ENCODE data around the gene USP4.
"Not testable (repeated sequence)": the region's sequence is repeated elsewhere in the genome, so short reads cannot be mapped to it uniquely, and the experiment has no call there.

USP4 gene, protein sequence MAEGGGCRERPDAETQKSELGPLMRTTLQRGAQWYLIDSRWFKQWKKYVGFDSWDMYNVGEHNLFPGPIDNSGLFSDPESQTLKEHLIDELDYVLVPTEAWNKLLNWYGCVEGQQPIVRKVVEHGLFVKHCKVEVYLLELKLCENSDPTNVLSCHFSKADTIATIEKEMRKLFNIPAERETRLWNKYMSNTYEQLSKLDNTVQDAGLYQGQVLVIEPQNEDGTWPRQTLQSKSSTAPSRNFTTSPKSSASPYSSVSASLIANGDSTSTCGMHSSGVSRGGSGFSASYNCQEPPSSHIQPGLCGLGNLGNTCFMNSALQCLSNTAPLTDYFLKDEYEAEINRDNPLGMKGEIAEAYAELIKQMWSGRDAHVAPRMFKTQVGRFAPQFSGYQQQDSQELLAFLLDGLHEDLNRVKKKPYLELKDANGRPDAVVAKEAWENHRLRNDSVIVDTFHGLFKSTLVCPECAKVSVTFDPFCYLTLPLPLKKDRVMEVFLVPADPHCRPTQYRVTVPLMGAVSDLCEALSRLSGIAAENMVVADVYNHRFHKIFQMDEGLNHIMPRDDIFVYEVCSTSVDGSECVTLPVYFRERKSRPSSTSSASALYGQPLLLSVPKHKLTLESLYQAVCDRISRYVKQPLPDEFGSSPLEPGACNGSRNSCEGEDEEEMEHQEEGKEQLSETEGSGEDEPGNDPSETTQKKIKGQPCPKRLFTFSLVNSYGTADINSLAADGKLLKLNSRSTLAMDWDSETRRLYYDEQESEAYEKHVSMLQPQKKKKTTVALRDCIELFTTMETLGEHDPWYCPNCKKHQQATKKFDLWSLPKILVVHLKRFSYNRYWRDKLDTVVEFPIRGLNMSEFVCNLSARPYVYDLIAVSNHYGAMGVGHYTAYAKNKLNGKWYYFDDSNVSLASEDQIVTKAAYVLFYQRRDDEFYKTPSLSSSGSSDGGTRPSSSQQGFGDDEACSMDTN

GRCh38 chr3:49339941-49340800, at the start of gene USP4:
USP4 (minus strand) TSS chr3:49340053; CDS start chr3:49340024, 29 bp downstream.
- peak; percentile 90 to 95 for DNase-seq (ENCODE audit: extremely low read depth in 1 of 2, low read depth in 1 of 2)

DNA sequence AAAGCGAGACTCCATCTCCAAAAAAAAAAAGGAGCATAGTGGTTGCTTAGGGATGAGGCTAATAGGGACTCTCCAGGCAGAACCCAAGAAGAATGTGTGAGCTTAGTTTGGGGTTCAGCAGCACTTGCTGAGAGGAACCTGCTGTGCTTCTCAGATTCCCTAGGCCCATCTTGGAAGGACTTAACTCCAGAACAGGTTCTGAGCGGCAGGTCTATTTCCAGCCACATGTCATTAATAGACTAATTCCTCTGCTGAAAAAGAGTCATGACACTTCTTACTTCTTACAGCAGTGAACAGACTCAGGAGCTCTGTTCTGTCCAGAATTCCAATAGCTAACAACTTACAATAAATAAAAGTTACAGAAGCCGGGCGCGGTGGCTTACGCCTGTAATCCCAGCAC, 49.4 kb upstream of the USP4 start:
- no peak for DNase-seq (ENCODE audit: extremely low read depth in 1 of 2, low read depth in 1 of 2)

DNA sequence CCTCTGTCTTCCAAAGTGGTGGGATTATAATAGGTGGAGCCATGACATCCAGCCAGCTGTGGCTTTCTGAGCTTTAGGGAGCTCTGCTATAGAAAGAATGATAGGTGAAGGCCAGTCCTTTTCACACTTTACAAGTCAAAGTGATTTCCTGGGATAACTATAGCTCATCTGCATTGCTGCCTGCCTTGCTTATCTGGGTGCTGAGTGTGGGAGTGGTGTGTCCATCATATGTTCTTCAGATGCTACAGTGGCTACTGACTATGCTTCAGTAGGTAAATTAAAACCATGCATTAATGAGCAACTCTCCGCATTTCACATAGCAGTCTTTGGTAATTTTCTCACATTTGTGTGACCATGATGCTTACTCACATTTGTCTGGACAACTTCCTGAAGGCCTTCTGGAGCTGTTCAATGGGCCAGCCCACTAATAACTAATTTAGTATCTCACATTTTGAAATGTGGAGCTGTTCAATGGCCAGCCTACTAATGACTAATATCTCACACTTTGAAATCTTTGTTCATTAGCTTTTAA, 48.5 kb upstream of the USP4 start:
- DNase-seq (ENCODE audit: extremely low read depth in 1 of 2, low read depth in 1 of 2), result no peak

DNA sequence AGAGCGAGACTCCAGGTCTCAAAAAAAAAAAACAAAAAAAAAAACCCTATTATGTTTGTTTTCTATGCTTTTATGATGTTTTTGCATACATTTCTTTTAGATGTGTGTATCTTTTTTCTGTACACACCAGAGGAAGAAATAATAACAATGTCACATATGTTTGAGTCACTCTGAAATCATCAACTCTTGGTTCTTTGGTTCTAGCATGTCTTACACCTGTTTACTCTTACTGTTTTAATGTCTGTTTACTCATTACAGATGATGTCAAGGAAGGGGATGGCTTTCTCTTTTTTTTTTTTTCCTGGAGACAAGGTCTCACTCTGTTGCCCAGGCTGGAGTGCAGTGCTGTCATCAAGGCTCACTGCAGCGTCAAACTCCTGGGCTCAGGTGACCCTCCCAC, 47.9 kb upstream of the USP4 start:
- no peak for DNase-seq (ENCODE audit: extremely low read depth in 1 of 2, low read depth in 1 of 2)

GRCh38 chr3:49386056-49386756, 46.4 kb upstream of the USP4 start:
- DNase-seq (ENCODE audit: extremely low read depth in 1 of 2, low read depth in 1 of 2), result no peak

GRCh38 chr3:49385617-49386016, 45.8 kb upstream of the USP4 start:
- no peak for DNase-seq (ENCODE audit: extremely low read depth in 1 of 2, low read depth in 1 of 2)

GRCh38 chr3:49383387-49383786, 43.5 kb upstream of the USP4 start:
- no peak for DNase-seq (ENCODE audit: extremely low read depth in 1 of 2, low read depth in 1 of 2)

DNA sequence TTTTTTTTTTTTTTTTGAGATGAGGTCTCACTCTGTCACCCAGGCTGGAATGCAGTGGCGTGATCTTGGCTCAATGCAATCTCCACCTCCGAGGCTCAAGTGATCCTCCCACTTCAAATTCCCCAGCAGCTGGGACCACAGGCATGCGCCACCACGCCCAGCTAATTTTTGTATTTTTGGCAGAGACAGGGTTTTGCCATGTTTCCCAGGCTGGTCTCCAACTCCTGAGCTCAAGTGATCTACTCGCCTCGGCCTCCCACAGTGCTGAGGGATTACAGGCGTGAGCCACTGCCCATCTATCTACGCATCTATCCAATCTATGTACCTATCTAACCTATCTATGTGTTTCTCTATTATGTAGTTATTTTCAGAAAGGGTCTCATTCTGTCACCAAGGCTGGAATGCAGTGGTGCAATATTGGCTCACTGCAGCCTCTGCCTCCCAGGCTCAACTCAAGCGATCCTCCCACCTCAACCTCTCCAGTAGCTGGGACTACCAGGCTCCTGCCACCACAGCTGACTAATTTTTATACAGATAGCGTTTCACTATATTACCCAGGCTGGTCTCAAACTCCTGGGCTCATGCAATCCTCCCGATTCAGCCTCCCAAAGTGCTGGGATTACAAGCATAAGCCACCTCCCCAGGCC, 38.5 kb upstream of the USP4 start:
- no peak for DNase-seq (ENCODE audit: extremely low read depth in 1 of 2, low read depth in 1 of 2)

DNA sequence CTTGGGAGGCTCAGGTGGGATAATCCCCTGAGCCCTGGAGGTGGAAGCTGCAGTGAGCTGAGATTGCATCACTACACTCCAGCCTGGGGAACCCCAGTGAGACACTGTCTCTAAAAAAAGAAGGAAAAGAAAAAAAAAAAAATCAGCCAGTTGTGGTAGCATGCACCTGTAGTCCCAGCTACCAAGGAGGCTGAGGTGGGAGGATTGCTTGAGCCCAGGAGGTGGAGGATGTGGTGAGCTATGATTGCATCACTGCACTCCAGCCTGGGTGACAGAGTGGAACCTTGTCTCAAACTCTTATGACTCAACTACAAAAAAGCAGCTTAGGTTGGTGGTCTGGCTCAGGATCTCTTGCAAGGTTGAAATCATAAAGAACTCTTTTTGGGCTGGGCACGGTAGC, 37.6 kb upstream of the USP4 start:
- DNase-seq (ENCODE audit: extremely low read depth in 1 of 2, low read depth in 1 of 2), result peak; percentile 37 to 73

- DNase-seq (ENCODE audit: extremely low read depth in 1 of 2, low read depth in 1 of 2), result no peak
These were observed 32.1 kb upstream of the USP4 start for GRCh38 chr3:49371946-49372345.

DNA sequence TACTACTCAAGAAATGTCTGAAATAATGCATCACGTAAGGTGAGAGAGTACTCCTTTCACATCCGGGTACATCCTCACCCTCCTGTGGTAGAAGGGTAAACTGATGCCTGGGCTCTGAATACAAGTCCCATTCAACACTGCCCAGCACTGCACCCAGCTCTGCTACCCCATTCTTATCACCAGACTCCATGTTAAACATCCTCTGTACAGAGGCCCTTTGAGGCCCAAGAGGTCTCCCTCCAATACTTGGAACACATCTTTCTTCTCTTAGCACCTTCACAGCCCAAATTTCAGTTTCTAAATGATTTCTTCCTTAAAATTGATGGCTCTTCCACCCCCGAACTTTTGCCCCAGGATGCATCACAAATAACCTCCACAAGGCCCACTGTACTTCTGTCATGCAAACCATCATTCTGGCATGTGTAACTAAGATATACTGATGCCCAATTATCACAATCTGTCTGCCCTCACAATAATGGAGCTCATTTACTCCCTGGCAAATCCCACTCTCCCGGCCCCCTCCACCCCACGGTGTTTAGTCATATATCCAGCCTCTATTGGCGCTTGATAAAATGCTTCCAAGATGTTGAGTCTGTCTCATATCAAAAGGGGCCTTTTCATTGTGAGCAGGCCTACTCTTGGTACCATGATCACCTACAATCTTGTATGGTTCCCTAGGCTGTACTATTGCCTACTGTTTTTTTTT, 30.9 kb upstream of the USP4 start:
- DNase-seq (ENCODE audit: extremely low read depth in 1 of 2, low read depth in 1 of 2), result no peak

- DNase-seq (ENCODE audit: extremely low read depth in 1 of 2, low read depth in 1 of 2), result no peak
These were observed 22.7 kb upstream of the USP4 start for GRCh38 chr3:49362561-49362960.

GRCh38 chr3:49359623-49360022, 19.8 kb upstream of the USP4 start:
- no peak for DNase-seq (ENCODE audit: extremely low read depth in 1 of 2, low read depth in 1 of 2)

DNA sequence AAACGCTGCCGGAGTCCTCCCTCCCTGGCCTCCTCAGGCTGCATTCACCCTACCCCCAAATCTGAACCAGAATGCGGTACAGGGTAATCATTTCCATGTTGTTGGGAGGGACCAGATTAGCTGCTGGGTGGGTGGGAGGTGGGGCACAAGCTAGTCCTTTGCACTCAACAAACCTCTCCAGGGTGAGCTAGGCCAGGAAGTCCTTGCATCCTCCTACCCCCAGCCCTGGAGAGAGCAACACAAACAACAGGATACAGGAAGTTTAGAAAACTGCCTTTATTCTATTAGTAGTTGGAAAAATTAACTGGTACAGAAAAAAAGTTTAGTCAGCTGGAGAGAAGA, 19.0 kb upstream of the USP4 start:
- DNase-seq (ENCODE audit: extremely low read depth in 1 of 2, low read depth in 1 of 2), result no peak

DNA sequence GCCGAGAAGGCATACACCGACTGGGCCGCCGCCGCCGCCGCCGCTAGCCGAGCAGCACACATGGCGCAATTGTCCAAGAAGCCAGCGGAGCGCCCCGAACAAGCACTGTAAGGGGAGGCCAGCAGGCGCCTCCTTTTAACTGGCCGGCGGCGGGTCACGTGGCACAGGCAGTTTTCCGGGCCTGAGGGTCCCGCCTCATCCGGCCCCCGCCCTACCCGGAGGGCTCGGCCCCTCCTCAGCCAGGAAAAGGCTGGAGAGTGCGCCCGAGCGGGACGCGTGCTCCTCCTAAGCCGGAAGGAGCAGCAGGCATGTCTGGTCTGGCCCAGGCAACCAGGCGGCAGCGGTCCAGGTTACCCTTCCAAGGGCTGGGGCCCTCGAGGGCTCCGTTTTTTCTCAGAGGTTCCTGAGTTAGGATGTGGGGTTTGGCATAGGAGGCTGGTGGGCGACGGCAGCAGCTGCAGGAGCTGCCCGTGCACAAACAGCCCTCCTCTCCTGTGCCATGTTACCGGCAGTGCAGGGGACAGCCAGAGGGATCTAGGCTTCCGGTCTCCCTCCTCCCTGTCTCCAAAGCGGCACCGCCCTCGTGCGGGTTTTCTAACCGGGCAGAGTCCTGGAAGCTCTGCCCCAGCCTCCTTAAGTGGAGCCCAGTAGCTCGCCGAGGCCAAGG, 18.5 kb upstream of the USP4 start, which contains the start of gene GPX1:
Gene GPX1, minus strand, starts transcription at position 137 of the 667 bp plus-strand sequence. Its CDS starts 75 bp downstream, at position 62.
- DNase-seq (ENCODE audit: extremely low read depth in 1 of 2, low read depth in 1 of 2), result peak; percentile 78 to 88

GRCh38 chr3:49357443-49358216, 17.8 kb upstream of the USP4 start:
- peak in 1 of 2 donors; percentile 37 for DNase-seq (ENCODE audit: extremely low read depth in 1 of 2, low read depth in 1 of 2)

DNA sequence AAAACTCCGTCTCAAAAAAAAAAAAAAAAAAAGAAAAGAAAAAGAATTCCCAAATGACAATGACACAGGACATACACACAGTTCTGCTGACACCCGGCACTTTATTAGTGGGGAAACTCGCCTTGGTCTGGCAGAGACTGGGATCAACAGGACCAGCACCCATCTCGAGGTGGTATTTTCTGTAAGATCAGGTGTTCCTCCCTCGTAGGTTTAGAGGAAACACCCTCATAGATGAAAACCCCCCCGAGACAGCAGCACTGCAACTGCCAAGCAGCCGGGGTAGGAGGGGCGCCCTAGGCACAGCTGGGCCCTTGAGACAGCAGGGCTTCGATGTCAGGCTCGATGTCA, 17.2 kb upstream of the USP4 start:
- DNase-seq (ENCODE audit: extremely low read depth in 1 of 2, low read depth in 1 of 2), result not testable (repeated sequence)
